Endometrium (tissue), 2 donors: ENCODE measurements around the gene SPO11.
"Not testable (repeated sequence)": the region's sequence is repeated elsewhere in the genome, so short reads cannot be mapped to it uniquely, and the experiment has no call there.

Source experiments
- FAIRE-seq: peaks from 2 replicates; lab custom pipeline; 2012; peaks lifted over from hg19 to GRCh38; lab: Jason Lieb, UNC
- donor health status: control.
- donor health status: control.

SPO11 gene

GRCh38 chr20:57341663-57342062 is 12.1 kb downstream of the SPO11 start:
- FAIRE-seq = no peak

- FAIRE-seq = no peak
These were observed 13.2 kb downstream of the SPO11 start for GRCh38 chr20:57342829-57343228.

GRCh38 chr20:57346477-57346876 is 16.9 kb downstream of the SPO11 start:
- FAIRE-seq = peak; percentile 90

- FAIRE-seq = no peak
These were observed 17.8 kb downstream of the SPO11 start for GRCh38 chr20:57347393-57347792.

- FAIRE-seq = not testable (repeated sequence)
These were observed 18.8 kb downstream of the SPO11 start for GRCh38 chr20:57348200-57348921.

GRCh38 chr20:57348922-57349574 is 19.4 kb downstream of the SPO11 start:
- not testable (repeated sequence) for FAIRE-seq

- FAIRE-seq = no peak
These were observed 20.6 kb downstream of the SPO11 start for GRCh38 chr20:57350081-57350710.

- not testable (repeated sequence) for FAIRE-seq
These were observed 21.1 kb downstream of the SPO11 start for GRCh38 chr20:57350726-57351041.

GRCh38 chr20:57351042-57351783 is 21.6 kb downstream of the SPO11 start, which contains the start of gene RAE1:
Gene RAE1 (plus strand): TSS chr20:57351255. CDS start chr20:57354039, 2,784 bp downstream.
- FAIRE-seq = no peak

- no peak for FAIRE-seq
These were observed 22.7 kb downstream of the SPO11 start for GRCh38 chr20:57352305-57352704.

GRCh38 chr20:57353351-57353750 is 23.7 kb downstream of the SPO11 start:
- FAIRE-seq = no peak

GRCh38 chr20:57361517-57361916 is 31.9 kb downstream of the SPO11 start:
- no peak for FAIRE-seq

- FAIRE-seq = no peak
These were observed 34.8 kb downstream of the SPO11 start for GRCh38 chr20:57364451-57364850.

GRCh38 chr20:57369596-57369995 is 40.0 kb downstream of the SPO11 start:
- no peak for FAIRE-seq

GRCh38 chr20:57370316-57370715 is 40.7 kb downstream of the SPO11 start:
- FAIRE-seq = no peak

- no peak for FAIRE-seq
These were observed 41.8 kb downstream of the SPO11 start for GRCh38 chr20:57371363-57371762.

- no peak for FAIRE-seq
These were observed 42.6 kb downstream of the SPO11 start for GRCh38 chr20:57372157-57372556.

GRCh38 chr20:57372581-57373350 is 43.2 kb downstream of the SPO11 start:
- no peak for FAIRE-seq

- FAIRE-seq = no peak
These were observed 44.8 kb downstream of the SPO11 start for GRCh38 chr20:57374343-57374930.

- FAIRE-seq = no peak
These were observed 45.5 kb downstream of the SPO11 start for GRCh38 chr20:57374931-57375651.
